Psoas muscle (tissue), 8 donors: ENCODE data around the gene DDX11. TPM values are rescaled to one million over a fixed set of nuclear protein-coding genes. Genes with fewer than 3 reads are reported as not detected.
"Not testable (repeated sequence)": the region's sequence is repeated elsewhere in the genome, so short reads cannot be mapped to it uniquely, and the experiment has no call there.

ENCODE experiments used
- ATAC-seq, 4 donors: fragments of 200-7000 bp; cut with Tn5 transposase; one replicate each; pipeline ENCODE4 v1.9.1; 2020; ENCODE audit warnings: moderate library complexity in 3 of 4, mild to moderate bottlenecking in 2 of 4
- DNase-seq, 2 donors: peaks; one replicate each; pipeline ENCODE4 v3.0.0-alpha.2; 2020
- H3K27ac ChIP-seq: fragments of 200-600 bp; one replicate; pipeline ENCODE4 v1.8.0; 2022
- H3K27me3 ChIP-seq, 3 donors: fragments of 200-600 bp in 1 of 3; one replicate each; pipeline versions ENCODE4 v1.6.1 to v1.8.0; 2013 to 2022; ENCODE audit warnings: low read length in 2 of 3, mild to moderate bottlenecking in 2 of 3, moderate library complexity in 1 of 3; ENCODE audit not compliant: insufficient read depth in 3 of 3
- H3K36me3 ChIP-seq, 2 donors: fragments of 200-600 bp in 1 of 2; one replicate each; pipeline versions ENCODE4 v1.6.1 to v1.8.0; 2013 to 2022; ENCODE audit warnings: low read depth in 1 of 2, mild to moderate bottlenecking in 1 of 2, moderate library complexity in 1 of 2; ENCODE audit not compliant: insufficient read depth in 1 of 2
- H3K4me1 ChIP-seq: fragments of 200-600 bp; one replicate; pipeline ENCODE4 v1.8.0; 2022
- H3K4me3 ChIP-seq: fragments of 200-600 bp; one replicate; pipeline ENCODE4 v1.8.0; 2022; ENCODE audit warnings: mild to moderate bottlenecking
- H3K9me3 ChIP-seq: fragments of 200-600 bp; one replicate; pipeline ENCODE4 v1.8.0; 2022
- CTCF ChIP-seq: fragments of 200-600 bp; IDR thresholded peaks from one replicate; pipeline ENCODE4 v1.8.0; 2022; ENCODE audit warnings: antibody characterized with exemption
- WGBS, 3 donors: extraction: QIAGEN DNeasy Blood & Tissue Kit; methylation state at CpG; one replicate each; pipeline versions ENCODE4 v1.1.6 to v1.1.7; 2013; 5-methylcytosine and 5-hydroxymethylcytosine counted together
- intact Hi-C, 2 donors: fragments of 100-400 bp; cut with DNase I; formaldehyde crosslinking; loops; one replicate each; pipeline versions ENCODE4 v1.11.0 to v1.14.2; 2022
- polyA plus RNA-seq, 3 donors: library from polyadenylated mRNA; stranded (reverse); fragments of 200-250 nt; gene quantifications; one replicate each; pipeline ENCODE4 v1.2.3, GENCODE V29; 2013
- total RNA-seq, 4 donors: library from RNA; stranded (reverse); fragmentation: NEBNext Ultra II Directional in 2 of 4; extraction: Animal tissue kit (Norgen Biotek cat#: 25700) in 2 of 4; gene quantifications; one replicate each; pipeline versions ENCODE4 v1.2.1 to v1.2.4, GENCODE V29; 2021 to 2023
- donor health status: healthy with polysubstance abuse.
- donor health status: DM: no; HTN: no; CAD: no; lungs with moderate emphysema.
- donor health status: Bipolar disorder and iron deficiency.
- donor health status: healthy.
- donor health status: DM: yes; HTN: yes; CAD: no.
- donor health status: DM: no; HTN: no; CAD: no.
- donor health status: DM: no; HTN: no; CAD: no.
- donor health status: DM: yes; HTN: yes; CAD: no.

DDX11 gene
- total and polyA plus RNA-seq, 7 donors: 4.5 to 19.2 (median 6.8) TPM

- H3K27me3 ChIP-seq, H3K27ac ChIP-seq, H3K4me1 ChIP-seq, H3K36me3 ChIP-seq, H3K4me3 ChIP-seq, H3K9me3 ChIP-seq, DNase-seq, ATAC-seq, intact Hi-C loops: not testable (repeated sequence)
- WGBS, 3 donors: 66 to 77% (median 67%) methylated on average over 7 to 8 of the region's 8 CpGs
Observed at GRCh38 chr12:31102125-31102524, 28.5 kb downstream of the DDX11 start.

GRCh38 chr12:31102596-31102995, 28.9 kb downstream of the DDX11 start:
- H3K9me3 ChIP-seq, H3K27me3 ChIP-seq, H3K4me1 ChIP-seq, H3K4me3 ChIP-seq, DNase-seq, ATAC-seq, intact Hi-C loops, H3K36me3 ChIP-seq, H3K27ac ChIP-seq: not testable (repeated sequence)
- WGBS, 3 donors: 85 to 93% (median 87%) methylated on average over 9 of the region's 9 CpGs

GRCh38 chr12:31103561-31103975, 29.9 kb downstream of the DDX11 start:
- H3K4me3 ChIP-seq, H3K36me3 ChIP-seq, H3K27ac ChIP-seq, H3K4me1 ChIP-seq, H3K9me3 ChIP-seq, H3K27me3 ChIP-seq, intact Hi-C loops: not testable (repeated sequence)
- ATAC-seq (peak in 3 of 4 donors; percentile 40 to 54 (median 54)), DNase-seq (peak in 1 of 2 donors; percentile 49)
- WGBS, 3 donors: 52 to 65% (median 58%) methylated on average over 11 to 16 of the region's 16 CpGs

DNA sequence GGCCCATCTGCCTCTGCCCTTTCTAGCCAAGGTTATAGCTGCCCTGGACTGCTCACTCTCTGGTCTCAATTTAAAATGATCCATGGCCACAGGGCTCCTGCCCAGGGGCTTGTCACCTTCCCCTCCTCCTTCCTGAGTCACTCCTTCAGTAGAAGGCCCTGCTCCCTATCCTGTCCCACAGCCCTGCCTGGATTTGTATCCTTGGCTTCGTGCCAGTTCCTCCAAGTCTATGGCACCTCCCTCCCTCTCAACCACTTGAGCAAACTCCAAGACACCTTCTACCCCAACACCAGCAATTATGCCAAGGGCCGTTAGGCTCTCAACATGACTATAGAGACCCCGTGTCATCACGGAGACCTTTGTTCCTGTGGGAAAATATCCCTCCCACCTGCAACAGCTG, 30.6 kb downstream of the DDX11 start:
- ATAC-seq: peak in 3 of 4 donors; percentile 26 to 45 (median 41)
- H3K4me1 ChIP-seq, H3K27me3 ChIP-seq, H3K36me3 ChIP-seq, DNase-seq, H3K4me3 ChIP-seq, intact Hi-C loops, H3K9me3 ChIP-seq, H3K27ac ChIP-seq: not testable (repeated sequence)
- 52 to 69% (median 63%) methylated on average over 3 to 4 of the region's 4 CpGs for WGBS, 3 donors

DNA sequence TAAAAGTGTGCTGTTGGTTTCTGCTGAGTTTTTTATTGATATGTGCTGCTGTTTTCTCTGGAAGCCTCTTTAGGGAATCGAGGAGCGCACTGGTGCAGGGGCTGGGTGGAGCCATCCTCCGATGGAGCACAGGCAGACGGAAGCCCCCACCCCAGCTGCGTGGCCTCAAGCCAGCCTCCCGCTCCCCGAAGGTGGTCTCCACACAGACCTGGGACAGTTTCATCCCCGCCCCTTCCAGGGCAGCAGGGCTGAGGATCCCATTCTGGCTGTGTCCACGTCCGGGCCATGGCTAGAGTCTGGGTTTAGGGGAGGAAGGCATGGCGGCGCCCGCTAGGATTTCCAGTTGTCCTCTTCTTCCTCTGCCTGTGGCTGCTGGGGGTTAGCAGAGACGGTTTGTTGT, 31.1 kb downstream of the DDX11 start:
- H3K9me3 ChIP-seq, intact Hi-C loops, DNase-seq, ATAC-seq, H3K27ac ChIP-seq, H3K36me3 ChIP-seq, H3K27me3 ChIP-seq, H3K4me3 ChIP-seq, H3K4me1 ChIP-seq: not testable (repeated sequence)
- 79 to 86% (median 86%) methylated on average over 12 to 14 of the region's 14 CpGs for WGBS, 3 donors

DNA sequence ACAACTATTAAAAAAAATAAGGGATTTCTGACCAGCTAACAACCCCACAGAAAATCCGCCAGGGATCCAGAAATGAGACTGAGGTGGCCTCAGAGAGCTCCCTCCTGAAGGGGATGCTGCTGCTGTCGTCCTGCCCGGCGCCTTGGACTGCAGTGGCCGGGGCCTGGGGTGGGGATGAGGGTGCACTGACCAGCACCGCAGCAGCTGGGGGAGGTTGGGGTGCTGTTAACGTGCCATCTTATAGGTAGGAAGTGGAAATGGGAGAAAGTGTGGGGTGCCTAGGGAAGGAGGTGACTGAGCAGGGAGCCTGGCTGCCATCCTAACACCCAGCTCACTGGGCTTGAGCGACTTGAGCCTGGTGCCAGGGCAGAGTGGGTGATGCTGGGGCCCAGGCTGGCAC, 32.0 kb downstream of the DDX11 start:
- Histone ChIP-seq H3K36me3 (no peaks in the 10 kb centered on the region), H3K27me3 (no peaks in the 10 kb centered on the region), H3K9me3 (no peaks in the 10 kb centered on the region), H3K4me3 (no peak overlapping the region), H3K4me1 (no peaks in the 10 kb centered on the region), H3K27ac (no peak overlapping the region)
- 85 to 87% (median 85%) methylated on average over 8 of the region's 8 CpGs for WGBS, 3 donors
- no peak for TF ChIP-seq CTCF
- DNase-seq (no peak), ATAC-seq (no peak)
- intact Hi-C loops: no loop called here

GRCh38 chr12:31106101-31106803, 32.6 kb downstream of the DDX11 start:
- WGBS, 3 donors: 76 to 87% (median 81%) methylated on average over 10 of the region's 10 CpGs
- DNase-seq (no peak), ATAC-seq (peak in 1 of 4 donors; percentile 32)
- intact Hi-C loops: no loop called here
- no peaks in the 10 kb centered on the region for H3K36me3 ChIP-seq
- H3K4me1 ChIP-seq: no peaks in the 10 kb centered on the region
- no peak for TF ChIP-seq CTCF
- H3K27me3 ChIP-seq: no peaks in the 10 kb centered on the region
- no peak overlapping the region for H3K4me3 ChIP-seq
- H3K9me3 ChIP-seq: no peaks in the 10 kb centered on the region
- no peak overlapping the region for H3K27ac ChIP-seq

GRCh38 chr12:31109773-31110172, 36.1 kb downstream of the DDX11 start:
- H3K9me3 ChIP-seq, intact Hi-C loops, H3K4me1 ChIP-seq, ATAC-seq, H3K27me3 ChIP-seq, H3K27ac ChIP-seq, H3K4me3 ChIP-seq, DNase-seq, H3K36me3 ChIP-seq: not testable (repeated sequence)
- 65 to 68% (median 68%) methylated on average over 5 to 6 of the region's 6 CpGs for WGBS, 3 donors

DNA sequence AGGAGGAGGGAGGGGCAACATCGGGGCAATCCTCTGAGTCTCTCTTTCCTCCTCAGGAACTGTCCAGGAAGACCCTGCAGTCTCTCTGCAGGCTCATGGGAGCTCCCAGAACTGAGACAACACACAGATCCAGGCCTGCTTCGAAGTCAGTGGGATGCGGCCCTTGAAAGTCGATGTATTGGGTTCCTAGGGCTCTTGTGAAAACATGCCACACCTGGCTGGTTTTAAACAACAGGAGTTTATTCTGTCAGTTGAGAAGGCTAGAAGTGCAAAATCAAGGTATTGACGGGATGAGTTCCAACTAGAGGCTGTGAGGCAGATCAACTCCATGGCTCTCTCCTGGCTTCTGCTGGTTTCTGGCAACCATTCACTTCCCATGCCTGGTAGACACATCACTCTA, 36.6 kb downstream of the DDX11 start:
- H3K4me1 ChIP-seq, H3K27ac ChIP-seq, DNase-seq, H3K27me3 ChIP-seq, H3K4me3 ChIP-seq, intact Hi-C loops, ATAC-seq, H3K36me3 ChIP-seq, H3K9me3 ChIP-seq: not testable (repeated sequence)
- WGBS, 3 donors: 73 to 77% (median 74%) methylated on average over 5 of the region's 5 CpGs
